ENCODE measurements around the gene RXRA. TPM values are rescaled to one million over a fixed set of nuclear protein-coding genes. Genes with fewer than 3 reads are reported as not detected.

The RXRA gene
- total and polyA plus RNA-seq, 2 of the 4 experiments (the other 2 are of a cell fraction) = 7.5 to 17.9 TPM

- Histone ChIP-seq H4K91ac (ENCODE audit: insufficient read depth, low read depth, low read length) (no peak overlapping the region), H3K27me3 (ENCODE audit: control insufficient read depth, insufficient read depth, low read length) (no peaks in the 10 kb centered on the region), H3K9me1 (ENCODE audit: insufficient read depth, low read length) (no peaks in the 10 kb centered on the region; the same call in 1 of the 2 replicates), H2BK15ac (ENCODE audit: low read depth, low read length) (no peak overlapping the region), H2AK5ac (ENCODE audit: low read depth, low read length) (no peak overlapping the region), H3K4me2 (ENCODE audit: low read depth, low read length) (no peak overlapping the region), H3K23ac (ENCODE audit: low read depth, low read length) (no peak overlapping the region), H4K8ac (ENCODE audit: low read depth in 2 of 2, low read length in 2 of 2) (no peak overlapping the region), H3K79me1 (ENCODE audit: low read depth in 1 of 2, low read length in 2 of 2) (peaks cover 22 to 88% of the 10 kb centered on the region in 2 experiments), H3K4me3 (ENCODE audit: insufficient read depth, low read depth, low read length) (no peak overlapping the region), H3K4me1 (ENCODE audit: control insufficient read depth, insufficient read depth, low read length) (peaks cover 9% of the 10 kb centered on the region; the same call in 1 of the 2 replicates), H3K9me3 (ENCODE audit: control insufficient read depth, insufficient read depth, low read length) (no peaks in the 10 kb centered on the region), H2BK120ac (ENCODE audit: low read depth, low read length) (no peak overlapping the region), H4K5ac (ENCODE audit: low read depth, low read length) (no peak overlapping the region), H2BK5ac (ENCODE audit: low read depth, low read length, poor library complexity, severe bottlenecking) (no peak overlapping the region), H2AK9ac (replicated peaks; ENCODE audit: low read depth, low read length, poor library complexity) (no peak overlapping the region), H3K56ac (ENCODE audit: extremely low read depth, insufficient read depth, low read length) (no peak overlapping the region), H2BK20ac (ENCODE audit: low read depth, low read length) (no peak overlapping the region), H3K4ac (ENCODE audit: low read depth, low read length) (no peak overlapping the region), H3K9ac (ENCODE audit: low read depth, low read length) (no peak overlapping the region), H3K14ac (replicated peaks; ENCODE audit: low read depth, low read length) (no peak overlapping the region), H4K20me1 (ENCODE audit: insufficient read depth, low read length) (peaks cover 100% of the 10 kb centered on the region), H3K36me3 (ENCODE audit: control insufficient read depth, insufficient read depth, low read length) (no peaks in the 10 kb centered on the region), H3K27ac (ENCODE audit: insufficient read depth, low read length) (no peak overlapping the region), H2AFZ (replicated peaks; ENCODE audit: low read length, poor library complexity) (no peak overlapping the region), H3K18ac (ENCODE audit: low read depth, low read length) (no peak overlapping the region)
- POLR2A ChIA-PET (ENCODE audit: unreplicated experiment) = no interaction called here
- CTCF ChIA-PET = no interaction called here
- dilution Hi-C loops (cut with HindIII; ENCODE audit: low sequenced_read_pairs, unreplicated experiment) = no loop called here
- DNase-seq (no peak), ATAC-seq (ENCODE audit: low read depth) (no peak)
- intact Hi-C loops (cut with micrococcal nuclease) = no loop called here
- 79% methylated on average over 8 of the region's 15 CpGs; no CpG with 5 or more reads in 1 of the 2 experiments for WGBS, 2 experiments (ENCODE audit: extremely low coverage in 2 of 2, insufficient read length in 1 of 2)
- BruUV-seq (replicated peaks) = no TSS peak
- in situ Hi-C loops (cut with MboI; ENCODE audit: low sequenced_read_pairs) = no loop called here
- TF ChIP-seq SMC3 (IDR thresholded peaks at IDR 0.05; ENCODE audit: low read depth, low read length) (no peak), BHLHE40 (IDR thresholded peaks at IDR 0.05; ENCODE audit: low read depth, low read length) (no peak), MXI1 (IDR thresholded peaks at IDR 0.05; ENCODE audit: borderline replicate concordance, low read depth, low read length) (no peak), RFX5 (IDR thresholded peaks at IDR 0.05; ENCODE audit: low read depth, low read length) (no peak), RCOR1 (IDR thresholded peaks at IDR 0.05; ENCODE audit: insufficient replicate concordance, low read length) (no peak), CTCF (conservative IDR thresholded peaks at IDR 0.05; ENCODE audit: low read depth, low read length) (no peak), FOS (IDR thresholded peaks at IDR 0.05; ENCODE audit: low read depth, low read length) (no peak), RAD21 (IDR thresholded peaks at IDR 0.05; ENCODE audit: low read length) (no peak)
These were observed 29.5 kb downstream of the RXRA start for GRCh38 chr9:134355561-134356279.
